ENCODE measurements around the gene CCR5.

Gene CCR5

GRCh38 chr3:46406443-46406787, 35.7 kb downstream of the CCR5 start:
- no peaks in the 10 kb centered on the region; the same call in 1 of the 2 replicates for H3K27me3 ChIP-seq (ENCODE audit: insufficient read depth, low read length)

GRCh38 chr3:46406788-46407611, 36.3 kb downstream of the CCR5 start, which contains the start of the genes CCR5AS and CCRL2:
TSS of gene CCR5AS (minus strand) at chr3:46407066.
TSS of gene CCRL2 (plus strand) at chr3:46407259. CDS start at chr3:46408080, 821 bp downstream.
- no peaks in the 10 kb centered on the region; the same call in 1 of the 2 replicates for H3K27me3 ChIP-seq (ENCODE audit: insufficient read depth, low read length)
- H3K4me3 ChIP-seq (ENCODE audit: low read depth, low read length, poor library complexity, severe bottlenecking): no peak within 1 kb of the TSS
- H2AFZ ChIP-seq (ENCODE audit: low read length): no peak within 1 kb of the TSS
- no peak for TF ChIP-seq EZH2 (IDR thresholded peaks at IDR 0.05; ENCODE audit: borderline replicate concordance, low read length)
- TF ChIP-seq CTCF (IDR thresholded peaks at IDR 0.05; ENCODE audit: low read length): no peak
- 0 out of 2 replicates have a peak within 1 kb of the TSS, but pooled peaks have one; percentile 19 for H3K4me2 ChIP-seq (ENCODE audit: low read length)
- H3K79me2 ChIP-seq (ENCODE audit: insufficient read depth, low read length): no peaks in the 10 kb centered on the region
- no peaks in the 10 kb centered on the region for H4K20me1 ChIP-seq (ENCODE audit: insufficient read depth, low read length)
- no peaks in the 10 kb centered on the region for H3K4me1 ChIP-seq (ENCODE audit: insufficient read depth, low read length, severe bottlenecking)
- no peaks in the 10 kb centered on the region for H3K9me3 ChIP-seq (ENCODE audit: low read length)
- H3F3A ChIP-seq (ENCODE audit: insufficient read depth, low read length): no peaks in the 10 kb centered on the region
- no peak within 1 kb of the TSS for H3K27ac ChIP-seq (ENCODE audit: low read depth, low read length, poor library complexity, severe bottlenecking)
- no peaks in the 10 kb centered on the region for H3K36me3 ChIP-seq (ENCODE audit: insufficient read depth, low read length)
- no peaks in the 10 kb centered on the region for H3K9me2 ChIP-seq (ENCODE audit: low read depth, low read length)
- no peak within 1 kb of the TSS for H3K9ac ChIP-seq (ENCODE audit: low read length)

More at GRCh38 chr3:46406443-46406787, 35.7 kb downstream of the CCR5 start:
- Histone ChIP-seq H3K4me1 (ENCODE audit: insufficient read depth, low read length, severe bottlenecking) (no peaks in the 10 kb centered on the region), H3K9ac (ENCODE audit: low read length) (no peak overlapping the region), H3F3A (ENCODE audit: insufficient read depth, low read length) (no peaks in the 10 kb centered on the region), H3K27ac (ENCODE audit: low read depth, low read length, poor library complexity, severe bottlenecking) (no peak overlapping the region), H3K4me2 (ENCODE audit: low read length) (no peak overlapping the region), H4K20me1 (ENCODE audit: insufficient read depth, low read length) (no peaks in the 10 kb centered on the region), H3K79me2 (ENCODE audit: insufficient read depth, low read length) (no peaks in the 10 kb centered on the region), H2AFZ (ENCODE audit: low read length) (no peak overlapping the region), H3K9me3 (ENCODE audit: low read length) (no peaks in the 10 kb centered on the region), H3K9me2 (ENCODE audit: low read depth, low read length) (no peaks in the 10 kb centered on the region), H3K36me3 (ENCODE audit: insufficient read depth, low read length) (no peaks in the 10 kb centered on the region), H3K4me3 (ENCODE audit: low read depth, low read length, poor library complexity, severe bottlenecking) (no peak overlapping the region)
- TF ChIP-seq EZH2 (IDR thresholded peaks at IDR 0.05; ENCODE audit: borderline replicate concordance, low read length) (no peak), CTCF (IDR thresholded peaks at IDR 0.05; ENCODE audit: low read length) (no peak)

GRCh38 chr3:46407970-46408369, 37.2 kb downstream of the CCR5 start:
- Histone ChIP-seq H3K9me3 (ENCODE audit: low read length) (no peaks in the 10 kb centered on the region), H3K79me2 (ENCODE audit: insufficient read depth, low read length) (no peaks in the 10 kb centered on the region), H3K4me1 (ENCODE audit: insufficient read depth, low read length, severe bottlenecking) (no peaks in the 10 kb centered on the region), H3K4me3 (ENCODE audit: low read depth, low read length, poor library complexity, severe bottlenecking) (no peak overlapping the region), H3K9me2 (ENCODE audit: low read depth, low read length) (no peaks in the 10 kb centered on the region), H3K27me3 (ENCODE audit: insufficient read depth, low read length) (no peaks in the 10 kb centered on the region; the same call in 1 of the 2 replicates), H3K9ac (ENCODE audit: low read length) (no peak overlapping the region), H3F3A (ENCODE audit: insufficient read depth, low read length) (no peaks in the 10 kb centered on the region), H3K36me3 (ENCODE audit: insufficient read depth, low read length) (no peaks in the 10 kb centered on the region), H2AFZ (ENCODE audit: low read length) (no peak overlapping the region), H3K4me2 (ENCODE audit: low read length) (no peak overlapping the region), H3K27ac (ENCODE audit: low read depth, low read length, poor library complexity, severe bottlenecking) (no peak overlapping the region), H4K20me1 (ENCODE audit: insufficient read depth, low read length) (no peaks in the 10 kb centered on the region)
- TF ChIP-seq EZH2 (IDR thresholded peaks at IDR 0.05; ENCODE audit: borderline replicate concordance, low read length) (no peak), CTCF (IDR thresholded peaks at IDR 0.05; ENCODE audit: low read length) (no peak)
